IMR-90 (cell line): ENCODE measurements around the gene THAP9. TPM values are rescaled to one million over a fixed set of nuclear protein-coding genes. Genes with fewer than 3 reads are reported as not detected.

Experiments
- ATAC-seq: fragments of 200-7000 bp; cut with Tn5 transposase; 2 replicates; pipeline ENCODE4 v1.9.1; 2020; ENCODE audit warnings: low read depth, mild to moderate bottlenecking, moderate library complexity
- BruUV-seq: library from RNA; stranded (reverse); fragments of 400-500 nt; replicated peaks from 2 replicates; lab custom pipeline; 2021; lab: Mats Ljungman, UMichigan
- CTCF ChIA-PET: fragments of 300-600 bp; formaldehyde crosslinking; extraction: SDS; loops from one replicate; lab custom pipeline; 2021; ENCODE audit warnings: antibody characterized with exemption; lab: Yijun Ruan, JAX
- POLR2A ChIA-PET: fragments of 300-600 bp; sonication (Branson Sonifier 250); formaldehyde crosslinking; loops from one replicate; lab custom pipeline; 2022; ENCODE audit warnings: antibody characterized with exemption; ENCODE audit not compliant: unreplicated experiment; lab: Charles Lee
- DNase-seq: peaks from one replicate; pipeline ENCODE4 v3.0.0; 2013
- H2AFZ ChIP-seq: replicated peaks from 2 replicates; pipeline ENCODE3; 2013; ENCODE audit warnings: low read length, mild to moderate bottlenecking; ENCODE audit not compliant: poor library complexity
- H2AK5ac ChIP-seq: 2 replicates; pipeline ENCODE4 v1.6.1; 2013; ENCODE audit warnings: low read depth, low read length, inconsistent platforms
- H2AK9ac ChIP-seq: replicated peaks from 2 replicates; pipeline ENCODE3; 2013; ENCODE audit warnings: mild to moderate bottlenecking, low read depth, low read length, moderate library complexity; ENCODE audit not compliant: poor library complexity
- H2BK120ac ChIP-seq: 2 replicates; pipeline ENCODE4 v1.6.1; 2013; ENCODE audit warnings: low read depth, low read length, inconsistent platforms
- H2BK15ac ChIP-seq: 3 replicates; pipeline ENCODE4 v1.6.1; 2013; ENCODE audit warnings: low read depth, low read length, inconsistent platforms
- H2BK20ac ChIP-seq: 2 replicates; pipeline ENCODE4 v1.6.1; 2013; ENCODE audit warnings: low read depth, mild to moderate bottlenecking, inconsistent platforms, low read length, moderate library complexity
- H2BK5ac ChIP-seq: 2 replicates; pipeline ENCODE4 v1.6.1; 2013; ENCODE audit warnings: mild to moderate bottlenecking, low read depth, low read length, inconsistent platforms; ENCODE audit not compliant: poor library complexity, severe bottlenecking
- H3K14ac ChIP-seq: replicated peaks from 2 replicates; pipeline ENCODE4 v1.6.1; 2013; ENCODE audit warnings: low read depth, low read length, inconsistent platforms
- H3K18ac ChIP-seq: 2 replicates; pipeline ENCODE4 v1.6.1; 2013; ENCODE audit warnings: low read depth, low read length, control low read depth
- H3K23ac ChIP-seq: 2 replicates; pipeline ENCODE4 v1.6.1; 2013; ENCODE audit warnings: low read depth, low read length, inconsistent platforms
- H3K27ac ChIP-seq: 2 replicates; pipeline ENCODE4 v1.5.1; 2013; ENCODE audit warnings: mild to moderate bottlenecking, control low read depth, low read length; ENCODE audit not compliant: insufficient read depth
- H3K27me3 ChIP-seq: 2 replicates; pipeline ENCODE4 v1.6.1; 2013; ENCODE audit warnings: low read length; ENCODE audit not compliant: control insufficient read depth, insufficient read depth
- H3K36me3 ChIP-seq: 2 replicates; pipeline ENCODE4 v1.6.1; 2013; ENCODE audit warnings: low read length, mixed read lengths; ENCODE audit not compliant: control insufficient read depth, insufficient read depth
- H3K4ac ChIP-seq: 2 replicates; pipeline ENCODE4 v1.6.1; 2013; ENCODE audit warnings: low read depth, low read length, inconsistent platforms
- H3K4me1 ChIP-seq: 2 replicates; pipeline ENCODE4 v1.6.1; 2013; ENCODE audit warnings: low read length, mixed read lengths; ENCODE audit not compliant: control insufficient read depth, insufficient read depth
- H3K4me2 ChIP-seq: 2 replicates; pipeline ENCODE4 v1.6.1; 2013; ENCODE audit warnings: low read depth, mild to moderate bottlenecking, control low read depth, low read length, moderate library complexity
- H3K4me3 ChIP-seq: 2 replicates; pipeline ENCODE4 v1.5.1; 2013; ENCODE audit warnings: low read depth, mild to moderate bottlenecking, control low read depth, low read length, moderate library complexity; ENCODE audit not compliant: insufficient read depth
- H3K56ac ChIP-seq: 2 replicates; pipeline ENCODE4 v1.6.1; 2013; ENCODE audit warnings: low read length, inconsistent platforms; ENCODE audit not compliant: insufficient read depth; ENCODE audit errors: extremely low read depth
- H3K79me1 ChIP-seq, 2 experiments: 2 replicates each; pipeline ENCODE4 v1.6.1; 2013; ENCODE audit warnings: low read length in 2 of 2, inconsistent platforms in 1 of 2, low read depth in 1 of 2
- H3K9ac ChIP-seq: 2 replicates; pipeline ENCODE4 v1.6.1; 2013; ENCODE audit warnings: low read depth, low read length, control low read depth
- H3K9me1 ChIP-seq: 2 replicates; pipeline ENCODE4 v1.6.1; 2013; ENCODE audit warnings: low read length, inconsistent platforms; ENCODE audit not compliant: insufficient read depth
- H3K9me3 ChIP-seq: 2 replicates; pipeline ENCODE4 v1.6.1; 2013; ENCODE audit warnings: low read length; ENCODE audit not compliant: control insufficient read depth, insufficient read depth
- H4K20me1 ChIP-seq: 2 replicates; pipeline ENCODE4 v1.6.1; 2013; ENCODE audit warnings: low read length, inconsistent platforms; ENCODE audit not compliant: insufficient read depth
- H4K5ac ChIP-seq: 2 replicates; pipeline ENCODE4 v1.6.1; 2013; ENCODE audit warnings: mild to moderate bottlenecking, low read depth, low read length, control low read depth
- H4K8ac ChIP-seq, 2 experiments: 2 replicates each; pipeline ENCODE4 v1.6.1; 2013; ENCODE audit warnings: low read depth in 2 of 2, low read length in 2 of 2, control low read depth in 1 of 2, inconsistent platforms in 1 of 2
- H4K91ac ChIP-seq: 2 replicates; pipeline ENCODE4 v1.6.1; 2013; ENCODE audit warnings: low read depth, low read length, inconsistent platforms; ENCODE audit not compliant: insufficient read depth
- BHLHE40 ChIP-seq: fragments of 150-350 bp; IDR thresholded peaks from 2 replicates; pipeline ENCODE4 v1.6.1; 2016; ENCODE audit warnings: mild to moderate bottlenecking, low read depth, low read length
- CHD1 ChIP-seq: IDR thresholded peaks from 2 replicates; pipeline ENCODE4 v1.6.1; 2012; ENCODE audit warnings: low read depth, low read length, improper control_type of control experiment
- CTCF ChIP-seq: conservative IDR thresholded peaks from 2 replicates; pipeline ENCODE4 v1.5.1; 2012; ENCODE audit warnings: mild to moderate bottlenecking, low read depth, low read length, improper control_type of control experiment
- RAD21 ChIP-seq: IDR thresholded peaks from 2 replicates; pipeline ENCODE4 v1.6.1; 2012; ENCODE audit warnings: low read length, improper control_type of control experiment
- WGBS, 2 experiments: methylation state at CpG; one replicate each; pipeline versions ENCODE4 v1.1.5 to v1.1.7; 2013; ENCODE audit warnings: missing lambda C conversion rate in 2 of 2; ENCODE audit not compliant: insufficient read length in 1 of 2; ENCODE audit errors: extremely low coverage in 2 of 2; 5-methylcytosine and 5-hydroxymethylcytosine counted together
- dilution Hi-C: fragments of 300-500 bp; cut with HindIII; formaldehyde crosslinking; loops from one replicate; pipeline ENCODE4 v1.14.3; 2018; ENCODE audit warnings: low sequenced_read_pairs; ENCODE audit not compliant: unreplicated experiment
- in situ Hi-C: fragments of 300-500 bp; cut with MboI; formaldehyde crosslinking; loops from 3 replicates; pipeline ENCODE4 v1.14.3; 2019; ENCODE audit warnings: low sequenced_read_pairs, inconsistent platforms, mixed read lengths
- intact Hi-C: fragments of 100-400 bp; cut with micrococcal nuclease; formaldehyde crosslinking; loops from 2 replicates; pipeline ENCODE4 v1.10.0; 2022
- polyA plus RNA-seq, 3 experiments: library from polyadenylated mRNA; depleted of rRNA; stranded (reverse); fragments of >200 nt; gene quantifications; 2 replicates each; pipeline ENCODE4 v1.2.3, GENCODE V29; 2012; ENCODE audit warnings: low replicate concordance in 1 of 3
- total RNA-seq: library from RNA; depleted of rRNA; stranded (reverse); fragments of >200 nt; gene quantifications from 2 replicates; pipeline ENCODE4 v1.2.3, GENCODE V29; 2012

THAP9 gene
- total and polyA plus RNA-seq, 2 of the 4 experiments (the other 2 are of a cell fraction), result 0.86 to 2.9 TPM

- H3K36me3 ChIP-seq, result peaks cover 7% of the 10 kb centered on the region
- peaks cover 5% of the 10 kb centered on the region; the same call in 1 of the 2 replicates for H3K9me1 ChIP-seq
- no peak overlapping the region for H4K91ac ChIP-seq
- no peak overlapping the region for H2BK5ac ChIP-seq
- no peak overlapping the region for H3K27ac ChIP-seq
- no peak overlapping the region for H3K14ac ChIP-seq
- ATAC-seq, result no peak
- no peak overlapping the region for H2AFZ ChIP-seq
- H3K23ac ChIP-seq, result no peak overlapping the region
- no peak for DNase-seq
- H3K79me1 ChIP-seq, result peaks cover 3 to 16% of the 10 kb centered on the region in 2 experiments; a peak in 3 of 4 replicates
- dilution Hi-C loops, result no loop called here
- ChIA-PET CTCF (no interaction called here), POLR2A (no interaction called here)
- no peaks in the 10 kb centered on the region for H3K4me1 ChIP-seq
- H2AK9ac ChIP-seq, result no peak overlapping the region
- intact Hi-C loops, result no loop called here
- in situ Hi-C loops, result no loop called here
- no peak overlapping the region for H3K18ac ChIP-seq
- no peaks in the 10 kb centered on the region for H3K9me3 ChIP-seq
- H2AK5ac ChIP-seq, result no peak overlapping the region
- H3K56ac ChIP-seq, result no peak overlapping the region
- H3K4me2 ChIP-seq, result no peak overlapping the region
- no peak overlapping the region for H4K8ac ChIP-seq
- H2BK15ac ChIP-seq, result no peak overlapping the region
- H3K27me3 ChIP-seq, result no peaks in the 10 kb centered on the region
- 80% methylated on average over 3 of the region's 4 CpGs; no CpG with 5 or more reads in 1 of the 2 experiments for WGBS, 2 experiments
- no peaks in the 10 kb centered on the region for H4K20me1 ChIP-seq
- no peak overlapping the region for H4K5ac ChIP-seq
- no peak overlapping the region for H2BK120ac ChIP-seq
- no peak overlapping the region for H2BK20ac ChIP-seq
- H3K4me3 ChIP-seq, result no peak overlapping the region
- no TSS peak for BruUV-seq
- no peak overlapping the region for H3K9ac ChIP-seq
- no peak overlapping the region for H3K4ac ChIP-seq
- TF ChIP-seq CTCF, result no peak
- no peak for TF ChIP-seq CHD1
- no peak for TF ChIP-seq BHLHE40
- TF ChIP-seq RAD21, result no peak
Measured at GRCh38 chr4:82968972-82969371, 68.4 kb downstream of the THAP9 start.
